Ovary (tissue), 9 donors: ENCODE results near the gene CXCR4. TPM values are rescaled to one million over a fixed set of nuclear protein-coding genes. Genes with fewer than 3 reads are reported as not detected.
A peak's percentile ranks its signal among the peaks of the same experiment; 100 is the strongest.

Source experiments
- DNase-seq, 5 donors: peaks; one replicate each; pipeline ENCODE4 v3.0.0-alpha.2; 2019 to 2020
- H3K27ac ChIP-seq, 2 donors: fragments of 200-600 bp; one replicate each; pipeline versions ENCODE4 v1.5.1 to v1.8.0; 2019 to 2022
- H3K27me3 ChIP-seq: fragments of 200-600 bp; one replicate; pipeline ENCODE4 v1.8.0; 2022
- H3K36me3 ChIP-seq: fragments of 200-600 bp; sonication (generic); one replicate; pipeline ENCODE4 v1.5.1; 2019
- H3K4me1 ChIP-seq: one replicate; pipeline ENCODE4 v1.8.1; 2013; ENCODE audit warnings: mild to moderate bottlenecking, moderate library complexity; ENCODE audit not compliant: insufficient read depth
- H3K4me3 ChIP-seq: fragments of 200-600 bp; sonication (generic); one replicate; pipeline ENCODE4 v1.5.1; 2017
- H3K9me3 ChIP-seq, 2 donors: fragments of 200-600 bp in 1 of 2; sonication (generic) in 1 of 2; one replicate each; pipeline versions ENCODE4 v1.5.1 to v1.8.1; 2013 to 2019; ENCODE audit warnings: mild to moderate bottlenecking in 1 of 2, moderate library complexity in 1 of 2
- CTCF ChIP-seq, 3 donors: fragments of 450-650 bp in 2 of 3; fragments of 200-600 bp in 1 of 3; IDR thresholded peaks; one replicate each; pipeline versions ENCODE4 v1.5.1 to v1.8.0; 2016 to 2022; ENCODE audit warnings: antibody characterized with exemption in 3 of 3, mild to moderate bottlenecking in 1 of 3
- EP300 ChIP-seq: sonication (generic); formaldehyde crosslinking; IDR thresholded peaks from one replicate; pipeline ENCODE4 v1.6.1; 2017; ENCODE audit warnings: antibody characterized with exemption
- POLR2A ChIP-seq: fragments of 450-650 bp; IDR thresholded peaks from one replicate; pipeline ENCODE4 v1.6.1; 2017; ENCODE audit warnings: antibody characterized with exemption, mild to moderate bottlenecking, moderate library complexity
- WGBS, 3 donors: extraction: QIAGEN DNeasy Blood & Tissue Kit in 1 of 3; methylation state at CpG; one replicate each; pipeline versions ENCODE4 v1.1.5 to v1.1.7; 2013 to 2017; 5-methylcytosine and 5-hydroxymethylcytosine counted together
- intact Hi-C, 4 donors: fragments of 100-400 bp; cut with DNase I; formaldehyde crosslinking; loops; one replicate each; pipeline versions ENCODE4 v1.11.0 to v1.15.1; 2022 to 2023
- polyA plus RNA-seq, 2 donors: library from polyadenylated mRNA; stranded (reverse); fragments of 200-250 nt in 1 of 2; fragments of 350-450 nt in 1 of 2; fragmentation: Illumina TruSeq in 1 of 2; extraction: RNeasy Lipid Tissue Mini Kit (QIAGEN cat#74804) in 1 of 2; gene quantifications; one replicate each; pipeline ENCODE4 v1.2.3, GENCODE V29; 2013 to 2014
- total RNA-seq, 7 donors: library from RNA; depleted of rRNA in 2 of 7; stranded (reverse); fragments of >200 nt in 2 of 7; fragmentation: NEBNext Ultra II Directional in 3 of 7; extraction: Animal tissue kit (Norgen Biotek cat#: 25700) in 3 of 7; gene quantifications; one replicate each; pipeline versions ENCODE4 v1.1.0 to v1.2.4, GENCODE V29; 2016 to 2023
- donor health status: DM: no; HTN: no; CAD: no; lungs with moderate emphysema.
- donor health status: DM: no; HTN: no; CAD: no.
- donor health status: Bipolar disorder and iron deficiency.
- donor health status: DM: yes; HTN: yes; CAD: no.
- donor health status: DM: no; HTN: no; CAD: no.
- donor health status: DM: yes; HTN: yes; CAD: no.

The CXCR4 gene
- total and polyA plus RNA-seq, 9 donors: 2.7 to 33.0 (median 8.9) TPM

- H3K36me3 ChIP-seq: no peaks in the 10 kb centered on the region
- H3K4me3 ChIP-seq: no peak overlapping the region
- no peaks in the 10 kb centered on the region for H3K4me1 ChIP-seq
- 51 to 63% (median 57%) methylated on average over 3 of the region's 3 CpGs for WGBS, 3 donors
- intact Hi-C loops: no loop called here
- no peak for DNase-seq
- no peak overlapping the region for H3K27ac ChIP-seq
- H3K9me3 ChIP-seq: no peaks in the 10 kb centered on the region
- TF ChIP-seq POLR2A: no peak
- TF ChIP-seq EP300: no peak
- TF ChIP-seq CTCF (IDR thresholded peaks at IDR 0.05): no peak
- H3K27me3 ChIP-seq: no peaks in the 10 kb centered on the region
These were observed 4.7 kb upstream of the CXCR4 start for GRCh38 chr2:136122661-136123060.

- Histone ChIP-seq H3K9me3 (no peaks in the 10 kb centered on the region), H3K4me3 (no peak overlapping the region), H3K4me1 (peaks cover 4% of the 10 kb centered on the region), H3K27ac (no peak overlapping the region), H3K27me3 (no peaks in the 10 kb centered on the region), H3K36me3 (no peaks in the 10 kb centered on the region)
- intact Hi-C loops: no loop called here
- 80% methylated on average over 3 of the region's 3 CpGs for WGBS, 3 donors
- DNase-seq: no peak
- TF ChIP-seq EP300 (no peak), CTCF (IDR thresholded peaks at IDR 0.05) (no peak), POLR2A (no peak)
These were observed 3.4 kb upstream of the CXCR4 start for GRCh38 chr2:136121204-136121910.

GRCh38 chr2:136119717-136120675, 2.0 kb upstream of the CXCR4 start:
- TF ChIP-seq CTCF (IDR thresholded peaks at IDR 0.05) (no peak), EP300 (no peak), POLR2A (no peak)
- WGBS, 3 donors: 31 to 39% (median 32%) methylated on average over 16 of the region's 16 CpGs
- peaks cover 4% of the 10 kb centered on the region for H3K4me1 ChIP-seq
- H3K9me3 ChIP-seq: no peaks in the 10 kb centered on the region
- H3K27me3 ChIP-seq: no peaks in the 10 kb centered on the region
- no peak overlapping the region for H3K4me3 ChIP-seq
- no peaks in the 10 kb centered on the region for H3K36me3 ChIP-seq
- no peak overlapping the region for H3K27ac ChIP-seq
- no peak for DNase-seq
- intact Hi-C loops: no loop called here

- H3K4me3 ChIP-seq: peak overlapping the region; percentile 17
- 1 to 2% (median 2%) methylated on average over 45 to 52 of the region's 52 CpGs for WGBS, 3 donors
- no peaks in the 10 kb centered on the region for H3K36me3 ChIP-seq
- DNase-seq: peak in 2 of 5 donors; percentile 19 to 36
- intact Hi-C loops: no loop called here
- H3K27ac ChIP-seq: no peak overlapping the region
- TF ChIP-seq EP300 (no peak), CTCF (IDR thresholded peaks at IDR 0.05) (no peak), POLR2A (no peak)
- H3K9me3 ChIP-seq: no peaks in the 10 kb centered on the region
- peaks cover 4% of the 10 kb centered on the region for H3K4me1 ChIP-seq
- no peaks in the 10 kb centered on the region for H3K27me3 ChIP-seq
These were observed 1.1 kb upstream of the CXCR4 start for GRCh38 chr2:136118819-136119716.
